HepG2 (cell line): Measurements from ENCODE around the gene NAP1L4. TPM values are rescaled to one million over a fixed set of nuclear protein-coding genes. Genes with fewer than 3 reads are reported as not detected.

Experiments used
- AHR ChIP-seq: IDR thresholded peaks from 2 replicates; pipeline ENCODE4 v1.6.1; 2018; ENCODE audit warnings: missing genetic modification reagents, missing compliant biosample characterization
- ARHGAP35 ChIP-seq: sonication (generic); formaldehyde crosslinking; IDR thresholded peaks from 2 replicates; pipeline ENCODE4 v1.9.0; 2022; ENCODE audit warnings: mild to moderate bottlenecking, inconsistent platforms, moderate library complexity, missing genetic modification reagents, borderline replicate concordance
- ARID5B ChIP-seq: IDR thresholded peaks from 2 replicates; pipeline ENCODE4 v1.4.0; 2020; ENCODE audit warnings: mild to moderate bottlenecking, missing genetic modification reagents
- BHLHE40 ChIP-seq: IDR thresholded peaks from 2 replicates; pipeline ENCODE4 v1.6.1; 2011; ENCODE audit warnings: low read length, improper control_type of control experiment
- CENPX ChIP-seq: sonication (generic); formaldehyde crosslinking; IDR thresholded peaks from 2 replicates; pipeline ENCODE4 v1.9.0; 2021; ENCODE audit warnings: mild to moderate bottlenecking, missing genetic modification reagents, moderate library complexity
- CSRNP1 ChIP-seq: sonication (generic); formaldehyde crosslinking; IDR thresholded peaks from 2 replicates; pipeline ENCODE4 v1.8.1; 2023; ENCODE audit warnings: mild to moderate bottlenecking, missing genetic modification reagents
- ELF4 ChIP-seq: sonication (generic); formaldehyde crosslinking; IDR thresholded peaks from 2 replicates; pipeline ENCODE4 v1.5.0; 2020; ENCODE audit warnings: missing genetic modification reagents, mild to moderate bottlenecking, moderate library complexity, borderline replicate concordance
- FOXO1 ChIP-seq: sonication (generic); formaldehyde crosslinking; IDR thresholded peaks from 2 replicates; pipeline ENCODE4 v1.4.0; 2020; ENCODE audit warnings: missing genetic modification reagents
- HNRNPLL ChIP-seq: fragments of 200-400 bp; formaldehyde crosslinking; IDR thresholded peaks from 2 replicates; pipeline ENCODE4 v1.6.1; 2017; ENCODE audit warnings: mild to moderate bottlenecking, low read depth, low read length; ENCODE audit not compliant: poor library complexity, severe bottlenecking
- NCOA2 ChIP-seq: sonication (generic); formaldehyde crosslinking; IDR thresholded peaks from 2 replicates; pipeline ENCODE4 v1.8.0; 2022; ENCODE audit warnings: inconsistent platforms
- PBX2 ChIP-seq: IDR thresholded peaks from 2 replicates; pipeline ENCODE4 v1.6.1; 2016; ENCODE audit warnings: control low read depth
- REL ChIP-seq: sonication (generic); formaldehyde crosslinking; conservative IDR thresholded peaks from 2 replicates; pipeline ENCODE4 v1.8.0; 2022; ENCODE audit warnings: mild to moderate bottlenecking, missing genetic modification reagents, moderate library complexity
- RELA ChIP-seq: sonication (generic); formaldehyde crosslinking; IDR thresholded peaks from 2 replicates; pipeline ENCODE4 v1.4.0; 2020; ENCODE audit warnings: missing genetic modification reagents
- SOX13 ChIP-seq, 3 experiments: fragments of 450-650 bp in 1 of 3; sonication (generic) in 1 of 3; formaldehyde crosslinking in 1 of 3; IDR thresholded peaks in 2 of 3; conservative IDR thresholded peaks in 1 of 3; 2 replicates each; pipeline versions ENCODE4 v1.5.0 to v1.6.1; 2016 to 2020; ENCODE audit warnings: antibody characterized with exemption in 1 of 3, mild to moderate bottlenecking in 1 of 3, missing compliant biosample characterization in 1 of 3, missing genetic modification reagents in 1 of 3, moderate library complexity in 1 of 3
- SP2 ChIP-seq: sonication (generic); formaldehyde crosslinking; IDR thresholded peaks from 2 replicates; pipeline ENCODE4 v1.5.1; 2020; ENCODE audit warnings: mild to moderate bottlenecking, missing genetic modification reagents
- ZFP1 ChIP-seq: IDR thresholded peaks from 2 replicates; pipeline ENCODE4 v1.6.1; 2016
- ZFP82 ChIP-seq: sonication (generic); formaldehyde crosslinking; IDR thresholded peaks from 2 replicates; pipeline ENCODE4 v1.5.1; 2020; ENCODE audit warnings: mild to moderate bottlenecking, missing genetic modification reagents, borderline replicate concordance
- ZMAT5 ChIP-seq: sonication (generic); formaldehyde crosslinking; IDR thresholded peaks from 2 replicates; pipeline ENCODE4 v1.5.0; 2020; ENCODE audit warnings: mild to moderate bottlenecking, low read depth, missing genetic modification reagents, borderline replicate concordance
- ZNF10 ChIP-seq: sonication (generic); formaldehyde crosslinking; IDR thresholded peaks from 2 replicates; pipeline ENCODE4 v1.4.0; 2020; ENCODE audit warnings: mild to moderate bottlenecking, low read depth, missing genetic modification reagents, borderline replicate concordance
- ZNF350 ChIP-seq: sonication (generic); formaldehyde crosslinking; IDR thresholded peaks from 2 replicates; pipeline ENCODE4 v1.4.0; 2020; ENCODE audit warnings: mild to moderate bottlenecking, low read depth, missing genetic modification reagents, borderline replicate concordance
- ZNF432 ChIP-seq: sonication (generic); formaldehyde crosslinking; IDR thresholded peaks from 2 replicates; pipeline ENCODE4 v1.5.0; 2020; ENCODE audit warnings: missing genetic modification reagents, mild to moderate bottlenecking, borderline replicate concordance
- ZNF660 ChIP-seq: sonication (generic); formaldehyde crosslinking; IDR thresholded peaks from 2 replicates; pipeline ENCODE4 v1.5.1; 2020; ENCODE audit warnings: mild to moderate bottlenecking, low read depth, missing genetic modification reagents, borderline replicate concordance
- polyA plus RNA-seq, 8 experiments: library from polyadenylated mRNA; depleted of rRNA in 3 of 8; stranded (reverse) in 7 of 8; unstranded in 1 of 8; fragments of >200 nt; fragmentation: Illumina TruSeq in 4 of 8; extraction: Trizol in 4 of 8; gene quantifications; 2 replicates each; pipeline versions ENCODE4 v1.2.1 to v1.2.3, GENCODE V29; 2011 to 2016; ENCODE audit warnings: low read depth in 4 of 8, missing spikeins in 1 of 8, mixed read lengths in 1 of 8; ENCODE audit not compliant: insufficient read depth in 1 of 8
- total RNA-seq, 5 experiments: library from RNA; depleted of rRNA; stranded (reverse); fragments of >200 nt; fragmentation: Illumina TruSeq; extraction: Trizol; gene quantifications; 2 replicates each; pipeline ENCODE4 v1.2.3, GENCODE V29; 2016; ENCODE audit warnings: low read depth in 1 of 5

The NAP1L4 gene
- total and polyA plus RNA-seq, 2 of the 13 experiments (the other 11 are each of a cell fraction or from before 2014, with no cell fraction given), result 64.0 to 186 TPM

- TF ChIP-seq ZMAT5 (CRISPR knock-in tag) (no peak), REL (CRISPR knock-in tag) (no peak), ZNF660 (CRISPR knock-in tag) (no peak), NCOA2 (CRISPR knock-in tag) (no peak), ZFP82 (no peak), ZNF10 (CRISPR knock-in tag) (no peak), ELF4 (no peak), ARID5B (CRISPR knock-in tag) (no peak), ZNF350 (CRISPR knock-in tag) (no peak), ARHGAP35 (CRISPR knock-in tag) (no peak), BHLHE40 (no peak), SP2 (CRISPR knock-in tag) (no peak), ZFP1 (no peak), ZNF432 (CRISPR knock-in tag) (no peak), CSRNP1 (CRISPR knock-in tag) (no peak), AHR (CRISPR knock-in tag) (no peak), RELA (CRISPR knock-in tag) (no peak), PBX2 (no peak), CENPX (no peak), FOXO1 (CRISPR knock-in tag) (no peak), SOX13 (IDR thresholded peaks at IDR 0.05) (no peak), SOX13 (CRISPR knock-in tag; conservative IDR thresholded peaks at IDR 0.05 in 1 of 2, IDR thresholded peaks at IDR 0.05 in 1 of 2) (no peak), HNRNPLL (peak; percentile 45)
Measured at GRCh38 chr11:2928605-2929530, 63.3 kb downstream of the NAP1L4 start, which contains the start of gene PHLDA2 (continued).
